H1 (cell line): Measurements from ENCODE around the gene TMC3. TPM values are rescaled to one million over a fixed set of nuclear protein-coding genes. Genes with fewer than 3 reads are reported as not detected.

ENCODE experiments used
- ATF2 ChIP-seq: IDR thresholded peaks from 2 replicates; pipeline ENCODE4 v1.6.1; 2012; ENCODE audit warnings: low read length, inconsistent platforms
- BRCA1 ChIP-seq: IDR thresholded peaks from 2 replicates; pipeline ENCODE4 v1.6.1; 2012; ENCODE audit warnings: low read depth, low read length, improper control_type of control experiment
- CEBPB ChIP-seq: IDR thresholded peaks from 2 replicates; pipeline ENCODE4 v1.6.1; 2012; ENCODE audit warnings: low read depth, low read length
- CHD1 ChIP-seq: IDR thresholded peaks from 2 replicates; pipeline ENCODE4 v1.6.1; 2012; ENCODE audit warnings: low read depth, low read length, improper control_type of control experiment
- GTF2F1 ChIP-seq: IDR thresholded peaks from 2 replicates; pipeline ENCODE4 v1.6.1; 2012; ENCODE audit warnings: low read depth, low read length, improper control_type of control experiment, borderline replicate concordance
- MAFK ChIP-seq: IDR thresholded peaks from 2 replicates; pipeline ENCODE4 v1.6.1; 2012; ENCODE audit warnings: low read depth, mild to moderate bottlenecking, improper control_type of control experiment, low read length
- POLR2A ChIP-seq, 2 experiments: IDR thresholded peaks; 1 replicate in 1 of 2; 2 replicates in 1 of 2; pipeline ENCODE4 v1.6.1; 2011; ENCODE audit warnings: low read depth in 2 of 2, low read length in 2 of 2, mild to moderate bottlenecking in 2 of 2; ENCODE audit errors: control extremely low read depth in 1 of 2
- RAD21 ChIP-seq, 2 experiments: IDR thresholded peaks in 1 of 2; conservative IDR thresholded peaks in 1 of 2; 2 replicates each; pipeline ENCODE4 v1.6.1; 2011; ENCODE audit warnings: low read depth in 2 of 2, low read length in 2 of 2, improper control_type of control experiment in 1 of 2, inconsistent platforms in 1 of 2, mild to moderate bottlenecking in 1 of 2, moderate library complexity in 1 of 2
- RXRA ChIP-seq: IDR thresholded peaks from 2 replicates; pipeline ENCODE4 v1.6.1; 2011; ENCODE audit warnings: low read depth, mild to moderate bottlenecking, low read length, moderate library complexity; ENCODE audit not compliant: insufficient read depth
- polyA plus RNA-seq, 7 experiments: library from polyadenylated mRNA; depleted of rRNA in 3 of 7; stranded (reverse) in 5 of 7; unstranded in 2 of 7; fragments of >200 nt in 5 of 7; fragments of 200-250 nt in 2 of 7; gene quantifications; 1 replicate in 5 of 7; 2 replicates in 1 of 7; 4 replicates in 1 of 7; pipeline versions ENCODE4 v1.2.1 to v1.2.3, GENCODE V29; 2011 to 2013; ENCODE audit warnings: missing spikeins in 2 of 7, mixed read lengths in 2 of 7
- total RNA-seq: library from RNA; stranded (reverse); fragmentation: NEBNext Ultra II Directional; extraction: Animal tissue kit (Norgen Biotek cat#: 25700); gene quantifications from 2 replicates; pipeline ENCODE4 v1.2.1, GENCODE V29; 2021

Gene TMC3
- total and polyA plus RNA-seq, 2 of the 8 experiments (the other 6 are each of a cell fraction or from before 2014, with no cell fraction given), result not detected

GRCh38 chr15:81373176-81373575 lies 837 bp downstream of the TMC3 start (continued):
- no peak for TF ChIP-seq RAD21 (IDR thresholded peaks at IDR 0.05 in 1 of 2, conservative IDR thresholded peaks at IDR 0.05 in 1 of 2; ENCODE audit: low read depth in 2 of 2, low read length in 2 of 2)
- TF ChIP-seq RXRA, result no peak
- no peak for TF ChIP-seq ATF2
- no peak for TF ChIP-seq CEBPB
- no peak for TF ChIP-seq GTF2F1
- TF ChIP-seq BRCA1, result no peak
- no peak for TF ChIP-seq MAFK
- TF ChIP-seq POLR2A (IDR thresholded peaks at IDR 0.05; ENCODE audit: control extremely low read depth in 1 of 2, low read depth in 2 of 2, low read length in 2 of 2), result no peak
- no peak for TF ChIP-seq CHD1
